Gastrocnemius medialis (tissue), 4 donors: ENCODE measurements around the gene CSGALNACT2. TPM values are rescaled to one million over a fixed set of nuclear protein-coding genes. Genes with fewer than 3 reads are reported as not detected.

Experiments
- ATAC-seq, 2 donors: fragments of 150-250 bp; one replicate each; pipeline ENCODE4 v1.9.1; 2016
- DNase-seq, 2 donors: peaks; one replicate each; pipeline ENCODE4 v3.0.0-alpha.2; 2019
- H3K27ac ChIP-seq, 4 donors: fragments of 200-600 bp; sonication (generic); 1 replicate in 1 of 4; 2 replicates in 3 of 4; pipeline ENCODE4 v1.5.1; 2016 to 2018; ENCODE audit warnings: mild to moderate bottlenecking in 2 of 4, moderate library complexity in 1 of 4
- H3K27me3 ChIP-seq, 3 donors: fragments of 200-600 bp; sonication (generic) in 2 of 3; 1 replicate in 1 of 3; 2 replicates in 2 of 3; pipeline versions ENCODE4 v1.5.1 to v1.6.0; 2016 to 2019; ENCODE audit warnings: mild to moderate bottlenecking in 1 of 3, moderate library complexity in 1 of 3
- H3K36me3 ChIP-seq, 2 donors: fragments of 200-600 bp; sonication (generic) in 1 of 2; one replicate each; pipeline ENCODE4 v1.5.1; 2017 to 2018
- H3K4me1 ChIP-seq, 2 donors: fragments of 200-600 bp; sonication (generic) in 1 of 2; one replicate each; pipeline ENCODE4 v1.5.1; 2016 to 2017; ENCODE audit warnings: mild to moderate bottlenecking in 2 of 2
- H3K4me3 ChIP-seq, 4 donors: fragments of 200-600 bp; sonication (generic) in 3 of 4; 1 replicate in 1 of 4; 2 replicates in 3 of 4; pipeline ENCODE4 v1.5.1; 2016 to 2019; ENCODE audit warnings: mild to moderate bottlenecking in 2 of 4
- H3K9me3 ChIP-seq, 3 donors: fragments of 200-600 bp; sonication (generic) in 2 of 3; 1 replicate in 1 of 3; 2 replicates in 2 of 3; pipeline ENCODE4 v1.5.1; 2016 to 2019
- CTCF ChIP-seq, 5 experiments: fragments of 450-650 bp in 3 of 5; fragments of 200-600 bp in 2 of 5; sonication (generic) in 2 of 5; IDR thresholded peaks in 4 of 5; conservative IDR thresholded peaks in 1 of 5; 1 replicate in 4 of 5; 2 replicates in 1 of 5; pipeline ENCODE4 v1.5.1; 2016 to 2019; ENCODE audit warnings: antibody characterized with exemption in 5 of 5, mild to moderate bottlenecking in 3 of 5, moderate library complexity in 3 of 5
- POLR2A ChIP-seq, 2 donors: fragments of 450-650 bp; IDR thresholded peaks; one replicate each; pipeline ENCODE4 v1.6.1; 2017; ENCODE audit warnings: antibody characterized with exemption in 2 of 2, mild to moderate bottlenecking in 2 of 2, moderate library complexity in 2 of 2
- in situ Hi-C, 4 donors: fragments of 200-750 bp; cut with MboI; loops; one replicate each; pipeline versions ENCODE4 v1.15.0 to v1.8.0; 2017; ENCODE audit warnings: low sequenced_read_pairs in 4 of 4
- intact Hi-C: fragments of 100-400 bp; cut with DNase I; formaldehyde crosslinking; loops from one replicate; pipeline ENCODE4 v1.15.1; 2023; ENCODE audit warnings: low total_unique reads
- total RNA-seq, 4 donors: library from RNA; depleted of rRNA; stranded (reverse); fragments of >200 nt; gene quantifications; one replicate each; pipeline versions ENCODE4 v1.1.0 to v1.2.3, GENCODE V29; 2016

Gene CSGALNACT2
- total RNA-seq, 4 donors from 2014 or later, result 12.3 to 17.3 (median 14.1) TPM

- H3K27ac ChIP-seq, result no peak overlapping the region
- no peaks in the 10 kb centered on the region for H3K9me3 ChIP-seq
- in situ Hi-C loops, result no loop called here
- peaks cover 0 to 12% of the 10 kb centered on the region in 2 donors for H3K36me3 ChIP-seq
- no peak for ATAC-seq
- no peaks in the 10 kb centered on the region for H3K4me1 ChIP-seq
- no peaks in the 10 kb centered on the region for H3K27me3 ChIP-seq
- intact Hi-C loops, result no loop called here
- TF ChIP-seq POLR2A (IDR thresholded peaks at IDR 0.05), result no peak
- no peak for TF ChIP-seq CTCF (IDR thresholded peaks at IDR 0.05 in 4 of 5, conservative IDR thresholded peaks at IDR 0.05 in 1 of 5)
- DNase-seq, result no peak
- no peak overlapping the region for H3K4me3 ChIP-seq
Measured at GRCh38 chr10:43166880-43167497, 28.7 kb downstream of the CSGALNACT2 start.

GRCh38 chr10:43167498-43167889 is 29.2 kb downstream of the CSGALNACT2 start:
- DNase-seq (no peak), ATAC-seq (no peak)
- Histone ChIP-seq H3K27me3 (no peaks in the 10 kb centered on the region), H3K27ac (no peak overlapping the region), H3K9me3 (no peaks in the 10 kb centered on the region), H3K36me3 (peaks cover 0 to 7% of the 10 kb centered on the region in 2 donors), H3K4me1 (no peaks in the 10 kb centered on the region), H3K4me3 (no peak overlapping the region)
- intact Hi-C loops, result no loop called here
- in situ Hi-C loops, result no loop called here
- TF ChIP-seq CTCF (IDR thresholded peaks at IDR 0.05 in 4 of 5, conservative IDR thresholded peaks at IDR 0.05 in 1 of 5), result no peak
- TF ChIP-seq POLR2A (IDR thresholded peaks at IDR 0.05), result no peak

GRCh38 chr10:43170491-43170890 is 32.2 kb downstream of the CSGALNACT2 start:
- in situ Hi-C loops, result no loop called here
- intact Hi-C loops, result no loop called here
- H3K27me3 ChIP-seq, result no peaks in the 10 kb centered on the region
- peaks cover 4 to 14% of the 10 kb centered on the region in 2 donors for H3K36me3 ChIP-seq
- no peak overlapping the region for H3K27ac ChIP-seq
- no peak overlapping the region for H3K4me3 ChIP-seq
- no peaks in the 10 kb centered on the region for H3K4me1 ChIP-seq
- TF ChIP-seq CTCF (IDR thresholded peaks at IDR 0.05 in 4 of 5, conservative IDR thresholded peaks at IDR 0.05 in 1 of 5) (no peak), POLR2A (IDR thresholded peaks at IDR 0.05) (no peak)
- H3K9me3 ChIP-seq, result no peaks in the 10 kb centered on the region
- no peak for ATAC-seq
- DNase-seq, result no peak

GRCh38 chr10:43172645-43173044 is 34.4 kb downstream of the CSGALNACT2 start:
- DNase-seq (no peak), ATAC-seq (no peak)
- in situ Hi-C loops (no loop called here), intact Hi-C loops (no loop called here)
- Histone ChIP-seq H3K9me3 (no peaks in the 10 kb centered on the region), H3K27me3 (no peaks in the 10 kb centered on the region), H3K27ac (no peak overlapping the region), H3K4me3 (no peak overlapping the region), H3K4me1 (no peaks in the 10 kb centered on the region), H3K36me3 (peaks cover 4 to 32% of the 10 kb centered on the region in 2 donors)
- TF ChIP-seq CTCF (IDR thresholded peaks at IDR 0.05 in 4 of 5, conservative IDR thresholded peaks at IDR 0.05 in 1 of 5), result no peak
- no peak for TF ChIP-seq POLR2A (IDR thresholded peaks at IDR 0.05)

- Histone ChIP-seq H3K9me3 (no peaks in the 10 kb centered on the region), H3K27ac (no peak overlapping the region), H3K36me3 (peaks cover 4 to 37% of the 10 kb centered on the region in 2 donors), H3K27me3 (no peaks in the 10 kb centered on the region), H3K4me1 (no peaks in the 10 kb centered on the region), H3K4me3 (no peak overlapping the region)
- intact Hi-C loops (no loop called here), in situ Hi-C loops (no loop called here)
- DNase-seq (no peak), ATAC-seq (no peak)
- TF ChIP-seq CTCF (IDR thresholded peaks at IDR 0.05 in 4 of 5, conservative IDR thresholded peaks at IDR 0.05 in 1 of 5) (no peak), POLR2A (IDR thresholded peaks at IDR 0.05) (no peak)
Measured at GRCh38 chr10:43173120-43173519, 34.9 kb downstream of the CSGALNACT2 start.
